HL-60 (cell line): ENCODE measurements around the gene LPAR5.

Source experiments
- DNase-seq, 2 experiments: peaks; one replicate each; pipeline ENCODE4 v3.0.0-alpha.2; 2010 to 2020; ENCODE audit warnings: low read depth in 1 of 2, low spot score in 1 of 2
- H3K27ac ChIP-seq: fragments of 250-450 bp; sonication (Bioruptor Pico); replicated peaks from 2 replicates; pipeline ENCODE4 v1.5.1; 2020; ENCODE audit warnings: mild to moderate bottlenecking, moderate library complexity
- H3K27me3 ChIP-seq: fragments of 250-450 bp; sonication (Bioruptor Pico); 2 replicates; pipeline ENCODE4 v1.5.1; 2021; ENCODE audit warnings: mild to moderate bottlenecking, moderate library complexity; ENCODE audit not compliant: insufficient read depth, poor library complexity, severe bottlenecking
- H3K4me3 ChIP-seq: replicated peaks from 2 replicates; pipeline ENCODE4 v1.5.1; 2011; ENCODE audit warnings: mild to moderate bottlenecking, control low read depth, low read length; ENCODE audit not compliant: insufficient read depth
- CTCF ChIP-seq: IDR thresholded peaks from one replicate; pipeline ENCODE4 v1.5.1; 2011; ENCODE audit warnings: low read length, control low read depth, inconsistent platforms; ENCODE audit not compliant: insufficient read depth
- GABPA ChIP-seq: IDR thresholded peaks from 2 replicates; pipeline ENCODE4 v1.6.1; 2012; ENCODE audit warnings: low read depth
- POLR2AphosphoS5 ChIP-seq: IDR thresholded peaks from 2 replicates; pipeline ENCODE4 v1.6.1; 2012; ENCODE audit warnings: low read depth
- SPI1 ChIP-seq: IDR thresholded peaks from 2 replicates; pipeline ENCODE4 v1.6.1; 2012; ENCODE audit warnings: low read depth, mild to moderate bottlenecking, borderline replicate concordance
- TF ChIP-seq, protein P1 (sequence below): IDR thresholded peaks from 2 replicates; pipeline ENCODE4 v1.6.1; 2012; ENCODE audit warnings: low read depth; ENCODE audit not compliant: insufficient replicate concordance

Gene LPAR5

DNA sequence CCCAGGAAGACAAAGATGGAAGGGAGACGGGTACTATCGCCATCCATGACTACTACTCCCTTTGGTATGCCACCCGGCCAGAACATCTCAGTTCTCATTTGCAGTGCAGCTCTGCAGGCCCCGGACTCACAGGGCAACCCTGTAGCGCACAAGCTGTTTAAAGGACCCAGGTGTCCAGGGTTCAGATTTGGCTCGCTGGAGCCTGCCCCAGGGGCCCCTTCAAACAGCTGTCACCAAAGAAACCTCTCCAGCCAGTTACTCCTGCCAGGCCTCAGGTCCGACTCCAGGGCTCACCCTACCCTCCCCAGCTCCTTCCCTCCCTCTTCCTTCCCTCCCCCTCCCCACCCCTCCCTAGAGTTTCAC, 23.1 kb downstream of the LPAR5 start:
- H3K27me3 ChIP-seq = no peaks in the 10 kb centered on the region
- DNase-seq = no peak
- H3K4me3 ChIP-seq = no peak overlapping the region
- TF ChIP-seq GABPA (no peak), CTCF (no peak), POLR2AphosphoS5 (no peak), SPI1 (no peak)
- TF ChIP-seq, protein P1, sequence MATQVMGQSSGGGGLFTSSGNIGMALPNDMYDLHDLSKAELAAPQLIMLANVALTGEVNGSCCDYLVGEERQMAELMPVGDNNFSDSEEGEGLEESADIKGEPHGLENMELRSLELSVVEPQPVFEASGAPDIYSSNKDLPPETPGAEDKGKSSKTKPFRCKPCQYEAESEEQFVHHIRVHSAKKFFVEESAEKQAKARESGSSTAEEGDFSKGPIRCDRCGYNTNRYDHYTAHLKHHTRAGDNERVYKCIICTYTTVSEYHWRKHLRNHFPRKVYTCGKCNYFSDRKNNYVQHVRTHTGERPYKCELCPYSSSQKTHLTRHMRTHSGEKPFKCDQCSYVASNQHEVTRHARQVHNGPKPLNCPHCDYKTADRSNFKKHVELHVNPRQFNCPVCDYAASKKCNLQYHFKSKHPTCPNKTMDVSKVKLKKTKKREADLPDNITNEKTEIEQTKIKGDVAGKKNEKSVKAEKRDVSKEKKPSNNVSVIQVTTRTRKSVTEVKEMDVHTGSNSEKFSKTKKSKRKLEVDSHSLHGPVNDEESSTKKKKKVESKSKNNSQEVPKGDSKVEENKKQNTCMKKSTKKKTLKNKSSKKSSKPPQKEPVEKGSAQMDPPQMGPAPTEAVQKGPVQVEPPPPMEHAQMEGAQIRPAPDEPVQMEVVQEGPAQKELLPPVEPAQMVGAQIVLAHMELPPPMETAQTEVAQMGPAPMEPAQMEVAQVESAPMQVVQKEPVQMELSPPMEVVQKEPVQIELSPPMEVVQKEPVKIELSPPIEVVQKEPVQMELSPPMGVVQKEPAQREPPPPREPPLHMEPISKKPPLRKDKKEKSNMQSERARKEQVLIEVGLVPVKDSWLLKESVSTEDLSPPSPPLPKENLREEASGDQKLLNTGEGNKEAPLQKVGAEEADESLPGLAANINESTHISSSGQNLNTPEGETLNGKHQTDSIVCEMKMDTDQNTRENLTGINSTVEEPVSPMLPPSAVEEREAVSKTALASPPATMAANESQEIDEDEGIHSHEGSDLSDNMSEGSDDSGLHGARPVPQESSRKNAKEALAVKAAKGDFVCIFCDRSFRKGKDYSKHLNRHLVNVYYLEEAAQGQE = no peak
- H3K27ac ChIP-seq = peak overlapping the region; percentile 97

DNA sequence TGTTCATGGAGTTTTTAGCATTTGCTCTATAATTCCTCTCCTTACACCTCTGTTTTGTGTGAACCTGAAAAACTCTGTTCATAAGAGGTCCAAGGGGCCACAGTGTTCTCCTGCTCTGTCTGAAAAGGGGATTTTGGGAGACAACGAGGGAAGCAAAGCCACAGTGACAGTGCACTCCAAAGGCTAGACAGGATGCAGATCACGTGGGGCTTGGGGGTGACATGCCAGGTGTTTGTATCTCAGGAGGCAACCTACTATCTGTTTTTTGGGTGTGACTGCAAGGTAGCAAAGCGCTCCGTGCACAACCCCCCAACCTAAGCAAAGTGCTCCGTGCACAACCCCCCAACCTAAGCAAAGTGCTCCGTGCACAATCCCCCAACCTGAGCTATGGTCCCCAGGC, 23.5 kb downstream of the LPAR5 start:
- H3K27ac ChIP-seq = peak overlapping the region; percentile 97
- DNase-seq = no peak
- no peaks in the 10 kb centered on the region for H3K27me3 ChIP-seq
- H3K4me3 ChIP-seq = no peak overlapping the region
- no peak for TF ChIP-seq GABPA
- TF ChIP-seq, protein P1 = no peak

- Histone ChIP-seq H3K27ac (peak overlapping the region; percentile 57; the same call in 1 of the 2 replicates), H3K27me3 (no peaks in the 10 kb centered on the region), H3K4me3 (no peak overlapping the region)
- DNase-seq = peak in 1 of 2 experiments; percentile 19
- no peak for TF ChIP-seq POLR2AphosphoS5
- TF ChIP-seq GABPA = no peak
- TF ChIP-seq, protein P1 = no peak
- TF ChIP-seq SPI1 = no peak
- TF ChIP-seq CTCF = no peak
These were observed 27.0 kb downstream of the LPAR5 start for GRCh38 chr12:6608592-6609281.
